ENCODE results near the gene FNDC11.
A peak's percentile ranks its signal among the peaks of the same experiment; 100 is the strongest.
"Not testable (repeated sequence)": the region's sequence is repeated elsewhere in the genome, so short reads cannot be mapped to it uniquely, and the experiment has no call there.

FNDC11 gene

GRCh38 chr20:63567386-63568169 lies 13.6 kb downstream of the FNDC11 start:
- DNase-seq, result peak; percentile 69

- DNase-seq, result no peak
These were observed 14.4 kb downstream of the FNDC11 start for GRCh38 chr20:63568170-63568981.

- DNase-seq, result no peak
These were observed 15.3 kb downstream of the FNDC11 start for GRCh38 chr20:63568986-63569949.

GRCh38 chr20:63570281-63571086 lies 16.5 kb downstream of the FNDC11 start:
- no peak for DNase-seq

GRCh38 chr20:63571087-63571478 lies 17.1 kb downstream of the FNDC11 start:
- not testable (repeated sequence) for DNase-seq

- no peak for DNase-seq
These were observed 18.3 kb downstream of the FNDC11 start for GRCh38 chr20:63572071-63572787.

GRCh38 chr20:63572788-63573646 lies 19.1 kb downstream of the FNDC11 start:
- DNase-seq, result no peak

- no peak for DNase-seq
These were observed 19.7 kb downstream of the FNDC11 start for GRCh38 chr20:63573647-63574131.

- DNase-seq, result peak; percentile 64
These were observed 20.3 kb downstream of the FNDC11 start, which contains the start of gene HELZ2 for GRCh38 chr20:63574156-63574828. Gene HELZ2, minus strand, starts transcription at chr20:63574239. Its CDS starts 1,854 bp downstream, at chr20:63572385.

GRCh38 chr20:63574829-63575743 lies 21.1 kb downstream of the FNDC11 start:
- DNase-seq, result no peak

GRCh38 chr20:63576311-63576710 lies 22.4 kb downstream of the FNDC11 start:
- no peak for DNase-seq

GRCh38 chr20:63577317-63577894 lies 23.4 kb downstream of the FNDC11 start:
- no peak for DNase-seq

- DNase-seq, result no peak
These were observed 24.5 kb downstream of the FNDC11 start for GRCh38 chr20:63578224-63579016.

GRCh38 chr20:63579017-63579694 lies 25.2 kb downstream of the FNDC11 start:
- DNase-seq, result no peak

- peak; percentile 75 for DNase-seq
These were observed 27.0 kb downstream of the FNDC11 start for GRCh38 chr20:63580796-63581461.

Data from stimulated activated CD4-positive, alpha-beta T cell treated with anti-CD3 and anti-CD28 coated beads, Interleukin-15, amount 100 ng/mL, for 24 hours (primary cell).